NCI-H82 (cell line): ENCODE results near the gene KIAA0408.
"Not testable (repeated sequence)": the region's sequence is repeated elsewhere in the genome, so short reads cannot be mapped to it uniquely, and the experiment has no call there.

Source experiments
- DNase-seq: peaks from one replicate; lab custom pipeline; 2025; lab: John Stamatoyannopoulos, UW

The KIAA0408 gene

DNA sequence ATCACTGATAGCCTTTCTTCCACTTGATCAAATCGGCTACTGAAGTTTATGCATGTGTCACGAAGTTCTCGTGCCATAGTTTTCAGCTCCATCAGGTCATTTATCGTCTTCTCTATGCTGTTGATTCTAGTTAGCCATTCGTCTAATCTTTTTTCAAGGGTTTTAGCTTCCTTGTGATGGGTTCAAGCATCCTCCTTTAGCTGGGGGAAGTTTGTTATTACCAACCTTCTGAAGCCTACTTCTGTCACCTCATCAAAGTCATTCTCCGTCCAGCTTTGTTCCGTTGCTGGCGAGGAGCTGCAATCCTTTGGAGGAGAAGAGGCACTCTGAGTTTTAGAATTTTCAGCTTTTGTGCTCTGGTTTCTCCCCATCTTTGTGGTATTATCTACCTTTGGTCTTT lies 47.2 kb downstream of the KIAA0408 start:
- not testable (repeated sequence) for DNase-seq
